Epidermal melanocyte (primary cell): ENCODE measurements around the gene ELF5.

Experiments
- DNase-seq: peaks from one replicate; pipeline ENCODE4 v3.0.0; 2011; ENCODE audit warnings: low spot score; ENCODE audit not compliant: insufficient read length

Gene ELF5

GRCh38 chr11:34454308-34455032, 59.1 kb downstream of the ELF5 start:
- no peak for DNase-seq

DNA sequence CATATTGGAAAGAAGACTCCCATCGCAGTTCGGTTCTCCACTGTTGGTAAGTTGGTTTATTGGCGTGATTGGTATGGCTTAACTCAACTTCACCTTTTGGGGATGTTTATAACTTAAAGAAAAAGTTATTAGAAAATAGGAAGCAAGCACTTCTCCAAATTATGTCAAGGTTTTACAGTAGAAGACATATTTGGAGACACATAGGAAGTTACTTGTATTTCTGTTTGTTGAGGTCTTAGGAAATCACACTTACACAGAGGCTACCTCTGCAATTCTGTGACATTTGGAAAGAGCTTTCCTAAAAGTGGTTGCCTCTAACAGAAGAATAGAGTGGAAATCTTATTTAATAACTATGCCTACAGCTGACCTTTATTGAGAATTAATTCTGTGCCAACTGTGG, 62.5 kb downstream of the ELF5 start:
- no peak for DNase-seq

DNA sequence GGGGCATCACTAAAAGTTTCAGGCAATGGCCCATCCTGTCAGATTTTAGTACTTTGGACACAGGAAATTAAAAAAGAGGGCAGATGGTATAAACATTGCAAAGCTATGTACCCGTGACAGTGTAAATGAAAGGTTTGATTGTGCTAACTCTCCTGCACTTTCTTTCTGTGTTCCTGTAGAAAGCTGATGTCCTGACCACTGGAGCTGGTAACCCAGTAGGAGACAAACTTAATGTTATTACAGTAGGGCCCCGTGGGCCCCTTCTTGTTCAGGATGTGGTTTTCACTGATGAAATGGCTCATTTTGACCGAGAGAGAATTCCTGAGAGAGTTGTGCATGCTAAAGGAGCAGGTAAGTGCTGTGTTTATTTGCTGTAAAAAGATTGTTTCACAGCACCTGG, 64.6 kb downstream of the ELF5 start:
- DNase-seq, result no peak

GRCh38 chr11:34448223-34448994, 65.2 kb downstream of the ELF5 start:
- DNase-seq, result no peak

DNA sequence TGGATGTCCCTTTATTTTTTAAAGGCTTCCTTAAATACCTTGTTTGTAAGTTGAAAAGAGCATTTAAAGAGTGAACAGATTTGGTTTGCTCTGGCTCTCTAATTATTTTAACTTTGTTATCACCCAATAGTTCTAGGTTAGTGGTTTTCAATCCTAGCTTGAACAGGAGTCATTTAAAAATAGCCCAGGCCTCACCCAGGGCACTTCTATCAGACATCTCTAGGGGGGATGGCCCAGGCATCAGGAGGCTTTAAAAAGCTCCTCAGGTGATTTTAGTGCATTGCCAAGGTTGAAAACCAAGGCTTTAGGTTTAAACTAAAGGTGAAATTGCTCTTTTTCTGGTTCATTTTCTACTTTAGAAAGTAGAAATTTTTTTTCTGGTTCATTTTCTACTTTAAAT, 66.5 kb downstream of the ELF5 start:
- DNase-seq, result no peak

DNA sequence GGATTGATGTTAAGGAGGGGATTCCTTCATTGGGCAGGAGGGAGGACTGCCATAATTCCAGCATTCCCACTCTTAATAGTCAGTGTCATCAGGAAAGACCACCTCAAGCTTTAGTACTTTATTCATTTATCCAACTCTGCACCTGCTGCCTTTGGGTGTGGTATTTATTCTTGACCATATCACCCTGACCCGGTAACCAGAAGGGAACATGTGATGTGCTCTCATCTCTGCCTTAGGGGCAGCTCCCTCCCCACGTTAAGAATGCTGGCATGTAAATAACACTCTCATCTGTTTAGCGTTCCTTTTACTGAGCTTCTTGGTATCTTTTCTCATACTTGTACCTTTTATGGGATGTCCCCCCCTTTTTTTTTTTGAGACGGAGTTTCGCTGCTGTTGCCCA, 67.2 kb downstream of the ELF5 start:
- no peak for DNase-seq

DNA sequence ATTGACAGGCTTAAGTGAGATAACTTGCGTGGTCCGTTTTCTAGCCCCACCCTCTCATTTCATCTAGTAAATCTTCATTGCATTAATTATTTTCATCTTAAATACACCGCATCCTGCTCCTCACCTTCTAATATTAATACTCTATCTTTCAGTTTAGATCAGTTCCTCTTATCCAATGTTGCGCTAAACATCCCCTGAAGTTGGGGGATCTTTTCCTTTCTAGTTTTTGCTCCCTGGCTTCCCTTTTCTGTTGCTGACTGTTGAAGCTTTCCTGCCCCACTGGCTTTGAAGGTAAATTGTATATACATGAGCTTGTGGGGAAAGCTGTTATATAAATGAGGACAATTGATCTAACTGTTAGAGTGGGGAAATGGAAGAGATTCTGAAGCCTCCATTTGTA, 67.6 kb downstream of the ELF5 start:
- no peak for DNase-seq

- DNase-seq, result no peak
Measured at GRCh38 chr11:34444428-34444827, 69.2 kb downstream of the ELF5 start.

GRCh38 chr11:34443136-34443535, 70.5 kb downstream of the ELF5 start:
- no peak for DNase-seq

GRCh38 chr11:34441814-34442213, 71.8 kb downstream of the ELF5 start:
- no peak for DNase-seq

DNA sequence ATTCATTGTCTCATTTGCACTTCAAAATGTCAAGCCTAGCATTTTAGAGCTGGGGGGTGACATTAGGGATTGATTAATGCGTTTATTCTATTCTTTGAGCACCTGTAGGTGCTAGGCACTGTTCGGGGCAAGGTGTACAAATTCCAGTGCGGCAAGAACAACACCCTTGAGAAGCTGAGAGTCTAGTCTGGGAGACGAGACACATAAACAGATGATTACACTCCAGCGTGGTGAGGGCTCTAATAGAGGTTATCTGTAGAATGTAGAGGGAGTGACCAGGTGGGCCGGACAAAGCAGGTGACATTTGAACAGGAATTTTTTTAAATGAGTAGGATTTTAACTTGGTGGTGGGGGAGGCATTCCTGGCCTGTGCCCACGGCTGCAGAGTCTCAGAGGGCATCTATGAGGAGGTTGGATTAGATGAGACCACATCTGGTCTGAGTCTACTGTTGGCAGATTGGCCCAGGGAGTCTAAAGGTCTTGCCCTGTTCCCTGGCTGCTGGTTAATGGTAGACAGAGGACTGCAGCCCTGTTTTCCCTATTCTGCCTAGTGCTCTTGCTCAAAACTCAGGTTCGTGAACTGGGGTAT, 73.9 kb downstream of the ELF5 start:
- DNase-seq, result no peak

DNA sequence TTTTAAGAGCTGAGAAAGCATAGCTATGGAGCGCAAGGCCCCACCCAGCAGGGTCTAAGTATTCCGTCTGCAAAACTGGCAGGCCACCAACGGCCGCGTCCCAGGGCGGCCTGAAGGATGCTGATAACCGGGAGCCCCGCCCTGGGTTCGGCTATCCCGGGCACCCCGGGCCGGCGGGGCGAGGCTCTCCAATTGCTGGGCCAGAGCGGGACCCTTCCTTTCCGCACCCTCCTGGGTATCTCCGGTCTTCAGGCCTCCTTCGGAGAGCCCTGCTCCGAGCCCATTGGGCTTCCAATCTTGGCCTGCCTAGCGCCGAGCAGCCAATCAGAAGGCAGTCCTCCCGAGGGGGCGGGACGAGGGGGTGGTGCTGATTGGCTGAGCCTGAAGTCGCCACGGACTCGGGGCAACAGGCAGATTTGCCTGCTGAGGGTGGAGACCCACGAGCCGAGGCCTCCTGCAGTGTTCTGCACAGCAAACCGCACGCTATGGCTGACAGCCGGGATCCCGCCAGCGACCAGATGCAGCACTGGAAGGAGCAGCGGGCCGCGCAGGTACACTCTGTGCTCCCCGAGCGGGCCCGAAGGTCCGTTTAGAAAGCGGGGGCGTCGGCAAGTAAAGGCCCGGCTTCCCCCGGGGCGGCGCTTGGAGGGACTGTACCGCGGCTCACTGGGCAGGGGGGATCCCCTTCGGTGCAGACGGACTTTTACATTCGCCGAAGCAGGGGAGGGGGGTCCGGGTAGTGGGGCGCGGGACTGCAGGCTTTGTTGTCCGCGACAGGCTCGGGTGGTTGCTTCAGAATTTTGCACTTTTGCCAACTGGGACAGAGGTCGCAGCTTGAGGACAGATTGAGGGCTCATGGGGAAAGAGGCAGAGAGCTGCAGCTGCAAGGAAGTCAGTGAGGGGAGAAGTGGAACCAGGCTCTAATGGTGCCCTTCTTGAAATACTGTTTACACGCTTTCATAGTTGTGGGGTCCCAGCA, 74.8 kb downstream of the ELF5 start, which contains the start of gene CAT:
TSS of gene CAT (plus strand) at position 406 of the 979 bp plus-strand sequence. CDS start at position 486, 80 bp downstream.
- DNase-seq, result peak; percentile 89

DNA sequence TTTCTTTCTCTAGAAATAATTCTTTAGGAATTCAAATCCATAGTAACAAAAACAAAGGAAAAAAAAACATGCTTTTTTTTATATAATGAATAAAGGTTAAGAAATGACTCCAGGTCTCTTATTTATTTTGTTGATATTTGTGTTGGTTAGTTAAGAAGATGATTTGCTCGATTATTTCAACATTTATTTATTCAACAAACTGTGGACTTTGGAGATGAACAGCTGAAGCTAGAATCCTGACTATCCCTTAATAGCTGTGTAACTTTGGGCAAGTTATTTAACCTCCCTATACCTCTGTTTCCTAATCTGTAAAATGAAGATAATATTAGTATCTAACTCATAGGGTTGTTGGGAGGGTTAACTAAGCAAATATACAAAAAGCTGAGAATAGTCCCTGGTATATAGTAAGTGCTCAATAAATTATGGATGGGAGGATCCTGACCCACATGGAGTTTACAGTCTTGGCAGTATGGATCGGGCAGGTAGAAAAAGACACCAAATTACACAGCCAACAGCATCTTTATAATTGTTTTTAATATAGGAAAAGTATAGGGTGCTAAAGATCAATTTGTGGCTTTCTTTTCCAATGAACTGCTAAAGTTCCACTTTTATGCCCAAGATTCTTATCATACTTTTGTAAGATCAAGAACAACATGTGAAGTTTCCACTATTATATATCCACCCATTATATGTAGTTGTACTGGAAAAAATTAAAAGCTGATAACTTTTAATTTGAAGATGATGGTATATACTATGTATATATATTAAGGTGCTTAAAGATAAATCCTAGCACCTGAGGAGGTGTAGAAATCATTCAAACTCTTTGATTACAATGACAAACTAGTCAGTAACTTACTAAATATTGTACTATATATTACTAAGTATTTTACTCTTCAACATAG, 76.1 kb downstream of the ELF5 start:
- no peak for DNase-seq

- no peak for DNase-seq
Measured at GRCh38 chr11:34433899-34434298, 79.7 kb downstream of the ELF5 start.

GRCh38 chr11:34432822-34433221, 80.8 kb downstream of the ELF5 start:
- DNase-seq, result no peak

DNA sequence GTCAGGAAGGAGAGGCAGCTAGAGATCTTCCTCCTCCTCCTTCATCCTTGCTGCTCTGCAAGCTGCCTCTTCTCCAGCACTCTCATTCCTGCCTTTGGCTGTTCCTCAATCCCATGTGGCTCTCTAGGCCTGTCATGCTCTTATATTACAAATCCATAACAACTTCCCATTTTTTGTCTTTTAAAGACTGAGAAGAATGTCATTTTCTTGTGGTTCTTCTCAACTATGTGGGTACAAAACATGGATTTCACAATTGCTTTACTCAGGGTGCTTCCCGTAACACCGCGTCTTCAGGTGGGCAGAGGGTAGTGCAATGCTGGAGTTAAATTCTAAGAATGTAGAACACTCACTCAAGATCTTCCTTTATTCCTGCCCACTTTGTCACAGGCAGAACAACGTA, 81.6 kb downstream of the ELF5 start:
- no peak for DNase-seq
